ENCODE measurements around the gene ME3. TPM values are rescaled to one million over a fixed set of nuclear protein-coding genes. Genes with fewer than 3 reads are reported as not detected.

The ME3 gene
- polyA plus RNA-seq, 2 of the 4 experiments (the other 2 are of a cell fraction): 19.7 to 22.3 TPM

GRCh38 chr11:86692746-86693145 is 20.3 kb upstream of the ME3 start:
- ATAC-seq: no peak
- CTCF ChIA-PET: interaction anchor here (0.9 to 6.2 kb wide), 6 partner anchors 11 to 332 kb away, joined by 3 to 40 read pairs (median 4); no protein-coding TSS in a partner anchor
- TF ChIP-seq NFE2L2 (conservative IDR thresholded peaks at IDR 0.05; ENCODE audit: low read length) (no peak), MAFK (IDR thresholded peaks at IDR 0.05; ENCODE audit: partially characterized antibody) (peak; percentile 90)
- Histone ChIP-seq H3K4me2 (no peak overlapping the region), H3K9me3 (no peaks in the 10 kb centered on the region), H3K4me1 (peaks cover 53% of the 10 kb centered on the region), H3K4me3 (no peak overlapping the region), H3K27ac (peak overlapping the region in 1 of 2 experiments; percentile 58; a peak in 2 of 6 replicates)
- POLR2A ChIA-PET: no interaction called here
- 83% methylated on average over 1 of the region's 1 CpG for WGBS (ENCODE audit: missing lambda C conversion rate)
- no peak for DNase-seq (ENCODE audit: low read depth in 1 of 2, low spot score in 1 of 2)
- FAIRE-seq: peak; percentile 54

- H3K4me2 ChIP-seq: no peak overlapping the region
- no peak for DNase-seq (ENCODE audit: low read depth in 1 of 2, low spot score in 1 of 2)
- WGBS (ENCODE audit: missing lambda C conversion rate): 68% methylated on average over 1 of the region's 1 CpG
These were observed 19.9 kb upstream of the ME3 start for GRCh38 chr11:86692317-86692716.

GRCh38 chr11:86688398-86689179 is 16.2 kb upstream of the ME3 start:
- 54% methylated on average over 4 of the region's 4 CpGs for WGBS (ENCODE audit: missing lambda C conversion rate)
- FAIRE-seq (no peak), ATAC-seq (peak in 1 of 2 experiments; percentile 68; a peak in 3 of 6 replicates), DNase-seq (ENCODE audit: low read depth in 1 of 2, low spot score in 1 of 2) (peak in 1 of 2 experiments; percentile 36)
- ChIA-PET CTCF (interaction anchor here (1.0 to 1.4 kb wide), 2 partner anchors 15 to 230 kb away, joined by 3 to 4 read pairs; no protein-coding TSS in a partner anchor), POLR2A (no interaction called here)
- peak overlapping the region in 1 of 2 experiments; percentile 59; a peak in 4 of 6 replicates for H3K27ac ChIP-seq
- TF ChIP-seq CEBPB (IDR thresholded peaks at IDR 0.05) (no peak), EHF (CRISPR knock-in tag; IDR thresholded peaks at IDR 0.05) (no peak), POLR2AphosphoS2 (conservative IDR thresholded peaks at IDR 0.05; ENCODE audit: low read length) (no peak), MAX (IDR thresholded peaks at IDR 0.05) (no peak), NPAS2 (CRISPR knock-in tag; IDR thresholded peaks at IDR 0.05; ENCODE audit: borderline replicate concordance) (no peak), RAD21 (conservative IDR thresholded peaks at IDR 0.05 in 1 of 2, IDR thresholded peaks at IDR 0.05 in 1 of 2) (no peak), FOSL2 (IDR thresholded peaks at IDR 0.05) (no peak), FOSL2 (CRISPR knock-in tag; IDR thresholded peaks at IDR 0.05) (no peak), ZSCAN20 (CRISPR knock-in tag; IDR thresholded peaks at IDR 0.05) (no peak)
- no peak overlapping the region for H3K4me3 ChIP-seq
- no peaks in the 10 kb centered on the region for H3K9me3 ChIP-seq
- H3K4me2 ChIP-seq: no peak overlapping the region
- H3K4me1 ChIP-seq: peaks cover 22% of the 10 kb centered on the region

More at GRCh38 chr11:86692317-86692716, 19.9 kb upstream of the ME3 start:
- peaks cover 54% of the 10 kb centered on the region for H3K4me1 ChIP-seq
- no peak overlapping the region for H3K4me3 ChIP-seq
- H3K27ac ChIP-seq: peak overlapping the region in 1 of 2 experiments; percentile 40; a peak in 3 of 6 replicates
- peak; percentile 68 for FAIRE-seq
- CTCF ChIA-PET: interaction anchor here (1.0 to 6.2 kb wide), 5 partner anchors 11 to 110 kb away, joined by 3 to 40 read pairs (median 3); no protein-coding TSS in a partner anchor
- POLR2A ChIA-PET: interaction anchor here (0.6 kb wide), 1 partner anchor 208 kb away, joined by 3 read pairs; no protein-coding TSS in a partner anchor
- no peaks in the 10 kb centered on the region for H3K9me3 ChIP-seq
- ATAC-seq: no peak
- TF ChIP-seq GATA3 (IDR thresholded peaks at IDR 0.05; ENCODE audit: borderline replicate concordance) (no peak), KDM1A (IDR thresholded peaks at IDR 0.05; ENCODE audit: low read depth) (no peak), JUN (IDR thresholded peaks at IDR 0.05) (no peak), PBX3 (IDR thresholded peaks at IDR 0.05) (no peak), RNF2 (IDR thresholded peaks at IDR 0.05; ENCODE audit: borderline replicate concordance, low read depth) (no peak), PHF8 (IDR thresholded peaks at IDR 0.05; ENCODE audit: borderline replicate concordance, low read depth) (no peak), HOXA7 (CRISPR knock-in tag; IDR thresholded peaks at IDR 0.05) (no peak), RCOR1 (IDR thresholded peaks at IDR 0.05; ENCODE audit: low read depth, low read length) (no peak), NFE2L2 (conservative IDR thresholded peaks at IDR 0.05; ENCODE audit: low read length) (no peak), HOXB13 (CRISPR knock-in tag; IDR thresholded peaks at IDR 0.05; ENCODE audit: low read depth) (no peak), TP53 (CRISPR knock-in tag; IDR thresholded peaks at IDR 0.05) (no peak), CBX8 (IDR thresholded peaks at IDR 0.05) (no peak), CHD2 (IDR thresholded peaks at IDR 0.05; ENCODE audit: low read length, partially characterized antibody) (no peak), NPAS2 (CRISPR knock-in tag; IDR thresholded peaks at IDR 0.05; ENCODE audit: borderline replicate concordance) (no peak), POLR2A (IDR thresholded peaks at IDR 0.05; ENCODE audit: low read length) (no peak), RAD21 (conservative IDR thresholded peaks at IDR 0.05 in 1 of 2, IDR thresholded peaks at IDR 0.05 in 1 of 2) (no peak), MAFK (IDR thresholded peaks at IDR 0.05; ENCODE audit: partially characterized antibody) (no peak), CTCF (IDR thresholded peaks at IDR 0.05) (no peak), CBX2 (IDR thresholded peaks at IDR 0.05; ENCODE audit: borderline replicate concordance, low read depth) (no peak), ZFP36 (IDR thresholded peaks at IDR 0.05; ENCODE audit: borderline replicate concordance, partially characterized antibody) (no peak)

Measured in A549 (cell line).